Loucy (cell line): ENCODE measurements around the gene ABHD12.

ENCODE experiments used
- H2AFZ ChIP-seq: fragments of 200-600 bp; sonication (generic); 2 replicates; pipeline ENCODE4 v1.6.0; 2016; ENCODE audit warnings: antibody characterized with exemption, mild to moderate bottlenecking, low read length, moderate library complexity
- H3F3A ChIP-seq: fragments of 200-600 bp; 2 replicates; pipeline ENCODE4 v1.6.0; 2016; ENCODE audit warnings: antibody characterized with exemption, low read depth, mild to moderate bottlenecking
- H3K27me3 ChIP-seq: fragments of 200-600 bp; sonication (generic); 2 replicates; pipeline ENCODE4 v1.6.1; 2014; ENCODE audit warnings: low read length, mild to moderate bottlenecking; ENCODE audit not compliant: insufficient read depth, poor library complexity, severe bottlenecking
- H3K36me3 ChIP-seq: fragments of 200-600 bp; sonication (generic); 2 replicates; pipeline ENCODE4 v1.6.1; 2016; ENCODE audit warnings: low read length; ENCODE audit not compliant: insufficient read depth
- H3K4me1 ChIP-seq: fragments of 200-600 bp; sonication (generic); 2 replicates; pipeline ENCODE4 v1.5.1; 2014; ENCODE audit warnings: low read length, mild to moderate bottlenecking; ENCODE audit not compliant: insufficient read depth, poor library complexity, severe bottlenecking
- H3K4me2 ChIP-seq: fragments of 200-600 bp; sonication (generic); 2 replicates; pipeline ENCODE4 v1.6.0; 2014; ENCODE audit warnings: antibody characterized with exemption, low read length, low read depth, mild to moderate bottlenecking; ENCODE audit not compliant: poor library complexity, severe bottlenecking
- H3K4me3 ChIP-seq: fragments of 200-600 bp; sonication (generic); 2 replicates; pipeline ENCODE4 v1.5.1; 2014; ENCODE audit warnings: low read length, mild to moderate bottlenecking, mixed read lengths; ENCODE audit not compliant: poor library complexity, severe bottlenecking
- H3K79me2 ChIP-seq: fragments of 200-600 bp; sonication (generic); 2 replicates; pipeline ENCODE4 v1.6.1; 2014; ENCODE audit warnings: low read length; ENCODE audit not compliant: insufficient read depth
- H3K9ac ChIP-seq: fragments of 200-600 bp; sonication (generic); 2 replicates; pipeline ENCODE4 v1.6.0; 2014; ENCODE audit warnings: mild to moderate bottlenecking, low read depth, low read length, moderate library complexity; ENCODE audit not compliant: poor library complexity, severe bottlenecking
- H3K9me2 ChIP-seq: fragments of 200-600 bp; sonication (generic); replicated peaks from 2 replicates; pipeline ENCODE4 v1.6.1; 2016; ENCODE audit warnings: low read depth, low read length, mixed read lengths
- H3K9me3 ChIP-seq: fragments of 200-600 bp; sonication (generic); 2 replicates; pipeline ENCODE4 v1.6.1; 2014; ENCODE audit warnings: mild to moderate bottlenecking, antibody characterized with exemption, low read length, low read depth; ENCODE audit not compliant: insufficient read depth
- H4K20me1 ChIP-seq: fragments of 200-600 bp; sonication (generic); 2 replicates; pipeline ENCODE4 v1.6.0; 2014; ENCODE audit warnings: antibody characterized with exemption, low read length, mild to moderate bottlenecking; ENCODE audit not compliant: insufficient read depth, poor library complexity, severe bottlenecking
- EZH2phosphoT487 ChIP-seq: fragments of 200-600 bp; IDR thresholded peaks from 2 replicates; pipeline ENCODE4 v1.6.1; 2018; ENCODE audit warnings: antibody characterized with exemption, mild to moderate bottlenecking, moderate library complexity, borderline replicate concordance
- TF ChIP-seq, protein P1 (sequence below): fragments of 200-600 bp; sonication (generic); conservative IDR thresholded peaks from 2 replicates; pipeline ENCODE4 v1.5.1; 2014; ENCODE audit warnings: mild to moderate bottlenecking, antibody characterized with exemption, low read length

Gene ABHD12

GRCh38 chr20:25310921-25311728, 79.5 kb downstream of the ABHD12 start:
- no peak for TF ChIP-seq EZH2phosphoT487
- TF ChIP-seq, protein P1, sequence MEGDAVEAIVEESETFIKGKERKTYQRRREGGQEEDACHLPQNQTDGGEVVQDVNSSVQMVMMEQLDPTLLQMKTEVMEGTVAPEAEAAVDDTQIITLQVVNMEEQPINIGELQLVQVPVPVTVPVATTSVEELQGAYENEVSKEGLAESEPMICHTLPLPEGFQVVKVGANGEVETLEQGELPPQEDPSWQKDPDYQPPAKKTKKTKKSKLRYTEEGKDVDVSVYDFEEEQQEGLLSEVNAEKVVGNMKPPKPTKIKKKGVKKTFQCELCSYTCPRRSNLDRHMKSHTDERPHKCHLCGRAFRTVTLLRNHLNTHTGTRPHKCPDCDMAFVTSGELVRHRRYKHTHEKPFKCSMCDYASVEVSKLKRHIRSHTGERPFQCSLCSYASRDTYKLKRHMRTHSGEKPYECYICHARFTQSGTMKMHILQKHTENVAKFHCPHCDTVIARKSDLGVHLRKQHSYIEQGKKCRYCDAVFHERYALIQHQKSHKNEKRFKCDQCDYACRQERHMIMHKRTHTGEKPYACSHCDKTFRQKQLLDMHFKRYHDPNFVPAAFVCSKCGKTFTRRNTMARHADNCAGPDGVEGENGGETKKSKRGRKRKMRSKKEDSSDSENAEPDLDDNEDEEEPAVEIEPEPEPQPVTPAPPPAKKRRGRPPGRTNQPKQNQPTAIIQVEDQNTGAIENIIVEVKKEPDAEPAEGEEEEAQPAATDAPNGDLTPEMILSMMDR: no peak
- H3K79me2 ChIP-seq: no peaks in the 10 kb centered on the region
- H3K4me3 ChIP-seq: no peak overlapping the region
- no peak overlapping the region for H2AFZ ChIP-seq
- no peaks in the 10 kb centered on the region for H4K20me1 ChIP-seq
- no peaks in the 10 kb centered on the region for H3K9me2 ChIP-seq
- H3K9ac ChIP-seq: no peak overlapping the region
- H3K36me3 ChIP-seq: peaks cover 22% of the 10 kb centered on the region; the same call in 1 of the 2 replicates
- H3F3A ChIP-seq: no peaks in the 10 kb centered on the region
- no peaks in the 10 kb centered on the region for H3K27me3 ChIP-seq
- H3K9me3 ChIP-seq: no peaks in the 10 kb centered on the region
- peaks cover 9% of the 10 kb centered on the region for H3K4me1 ChIP-seq
- no peak overlapping the region for H3K4me2 ChIP-seq

DNA sequence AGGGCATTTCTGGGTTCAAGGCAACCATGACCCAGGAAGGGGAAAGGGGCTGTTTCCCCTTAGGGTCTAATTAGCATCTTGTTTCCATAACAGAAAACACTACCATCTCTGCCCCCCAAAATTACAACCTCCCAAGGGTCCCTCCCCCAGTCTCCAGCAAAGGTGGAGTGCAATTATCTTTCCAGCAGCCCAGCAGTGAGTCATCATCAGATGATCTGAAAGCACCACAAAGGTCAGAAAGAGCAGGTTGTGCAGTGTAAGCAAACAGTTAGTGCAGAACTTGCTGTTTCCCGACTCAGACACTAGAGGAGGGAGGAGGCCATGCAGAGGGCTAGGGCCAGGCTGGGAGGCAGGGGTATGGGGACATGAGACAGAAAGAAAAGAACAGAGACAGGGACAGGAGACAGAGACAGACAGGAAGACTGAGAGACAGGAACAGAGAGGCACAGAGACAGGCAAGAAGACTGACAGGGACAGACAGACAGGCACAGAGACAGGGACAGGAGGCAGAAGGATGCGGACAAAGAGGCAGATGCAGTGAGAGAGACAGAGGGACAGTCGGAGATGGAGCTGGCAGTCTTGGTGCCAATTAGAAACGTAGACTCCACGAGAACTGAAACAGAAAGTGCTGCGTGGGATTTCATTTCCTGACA, 80.2 kb downstream of the ABHD12 start:
- no peak overlapping the region for H3K4me2 ChIP-seq
- H3K79me2 ChIP-seq: no peaks in the 10 kb centered on the region
- H3K9ac ChIP-seq: no peak overlapping the region
- H3K4me1 ChIP-seq: peaks cover 9% of the 10 kb centered on the region
- no peaks in the 10 kb centered on the region for H3K27me3 ChIP-seq
- no peaks in the 10 kb centered on the region for H3F3A ChIP-seq
- no peaks in the 10 kb centered on the region for H3K9me3 ChIP-seq
- peaks cover 24% of the 10 kb centered on the region; the same call in 1 of the 2 replicates for H3K36me3 ChIP-seq
- TF ChIP-seq, protein P1: peak; percentile 64
- no peak for TF ChIP-seq EZH2phosphoT487
- no peak overlapping the region for H2AFZ ChIP-seq
- no peaks in the 10 kb centered on the region for H3K9me2 ChIP-seq
- H4K20me1 ChIP-seq: no peaks in the 10 kb centered on the region
- no peak overlapping the region for H3K4me3 ChIP-seq

DNA sequence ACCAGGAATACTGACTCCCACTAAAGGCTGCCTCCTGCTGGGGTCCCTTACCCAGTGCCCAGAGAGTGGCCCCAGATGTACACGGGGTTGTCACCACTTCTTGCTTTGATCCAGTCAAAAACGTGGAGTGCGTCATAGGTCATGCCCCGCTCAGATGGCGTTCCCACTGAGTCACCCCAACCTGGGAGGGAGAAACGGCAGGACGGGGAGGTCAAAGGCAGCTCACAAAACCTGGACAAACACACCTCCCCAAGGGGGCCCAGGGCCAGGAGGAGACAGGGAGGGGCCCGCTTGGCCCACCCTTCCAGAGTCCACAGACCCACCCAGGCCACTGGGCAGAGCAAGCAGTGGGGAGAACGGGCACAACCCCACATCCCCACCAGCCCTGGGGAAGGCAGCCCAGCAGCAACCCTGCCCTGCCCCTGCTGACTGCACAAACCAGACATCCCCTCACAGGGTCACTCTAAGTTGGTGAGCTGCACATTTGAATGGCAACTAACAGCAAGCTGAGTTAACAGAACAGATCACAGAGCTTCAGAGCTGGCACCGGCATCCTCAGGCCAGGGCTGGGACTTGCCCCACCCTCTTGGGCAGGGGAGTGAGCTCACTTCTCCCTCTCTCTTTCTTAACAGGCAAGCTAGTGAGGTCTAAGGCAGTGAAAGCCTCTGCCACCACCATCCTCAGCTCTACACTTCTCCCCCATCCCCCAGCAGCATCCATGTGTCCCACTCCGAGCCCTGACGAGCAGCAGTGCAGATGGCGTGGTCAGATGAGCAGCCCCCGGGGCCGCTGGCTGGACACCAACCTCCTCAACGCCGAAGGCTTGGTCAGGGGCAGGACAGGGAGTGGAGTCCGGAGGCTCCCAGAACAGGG, 81.0 kb downstream of the ABHD12 start:
- no peaks in the 10 kb centered on the region for H4K20me1 ChIP-seq
- TF ChIP-seq, protein P1: no peak
- TF ChIP-seq EZH2phosphoT487: no peak
- no peaks in the 10 kb centered on the region for H3K27me3 ChIP-seq
- peaks cover 20% of the 10 kb centered on the region; the same call in 1 of the 2 replicates for H3K36me3 ChIP-seq
- peaks cover 9% of the 10 kb centered on the region for H3K4me1 ChIP-seq
- H3K79me2 ChIP-seq: no peaks in the 10 kb centered on the region
- H3K4me2 ChIP-seq: no peak overlapping the region
- H3F3A ChIP-seq: no peaks in the 10 kb centered on the region
- no peaks in the 10 kb centered on the region for H3K9me2 ChIP-seq
- H3K9ac ChIP-seq: no peak overlapping the region
- no peak overlapping the region for H2AFZ ChIP-seq
- H3K9me3 ChIP-seq: no peaks in the 10 kb centered on the region
- no peak overlapping the region for H3K4me3 ChIP-seq
